ENCODE measurements around the gene RC3H2. TPM values are rescaled to one million over a fixed set of nuclear protein-coding genes. Genes with fewer than 3 reads are reported as not detected.

RC3H2 gene
- total and polyA plus RNA-seq, 2 of the 13 experiments (the other 11 are each of a cell fraction or from before 2014, with no cell fraction given), result 21.0 to 36.4 TPM

GRCh38 chr9:122936464-122936863 is 31.3 kb upstream of the RC3H2 start (continued):
- TF ChIP-seq ARID3A (IDR thresholded peaks at IDR 0.05; ENCODE audit: low read depth, low read length), result peak; percentile 56; the same call in 1 of the 2 replicates
- TF ChIP-seq NFAT5 (CRISPR knock-in tag; IDR thresholded peaks at IDR 0.05), result no peak
- TF ChIP-seq AKAP8 (CRISPR knock-in tag; IDR thresholded peaks at IDR 0.05), result no peak
- TF ChIP-seq ZNF615 (CRISPR knock-in tag; IDR thresholded peaks at IDR 0.05; ENCODE audit: borderline replicate concordance), result no peak
- TF ChIP-seq, protein P1, sequence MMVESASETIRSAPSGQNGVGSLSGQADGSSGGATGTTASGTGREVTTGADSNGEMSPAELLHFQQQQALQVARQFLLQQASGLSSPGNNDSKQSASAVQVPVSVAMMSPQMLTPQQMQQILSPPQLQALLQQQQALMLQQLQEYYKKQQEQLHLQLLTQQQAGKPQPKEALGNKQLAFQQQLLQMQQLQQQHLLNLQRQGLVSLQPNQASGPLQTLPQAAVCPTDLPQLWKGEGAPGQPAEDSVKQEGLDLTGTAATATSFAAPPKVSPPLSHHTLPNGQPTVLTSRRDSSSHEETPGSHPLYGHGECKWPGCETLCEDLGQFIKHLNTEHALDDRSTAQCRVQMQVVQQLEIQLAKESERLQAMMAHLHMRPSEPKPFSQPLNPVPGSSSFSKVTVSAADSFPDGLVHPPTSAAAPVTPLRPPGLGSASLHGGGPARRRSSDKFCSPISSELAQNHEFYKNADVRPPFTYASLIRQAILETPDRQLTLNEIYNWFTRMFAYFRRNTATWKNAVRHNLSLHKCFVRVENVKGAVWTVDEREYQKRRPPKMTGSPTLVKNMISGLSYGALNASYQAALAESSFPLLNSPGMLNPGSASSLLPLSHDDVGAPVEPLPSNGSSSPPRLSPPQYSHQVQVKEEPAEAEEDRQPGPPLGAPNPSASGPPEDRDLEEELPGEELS (CRISPR knock-in tag; IDR thresholded peaks at IDR 0.05), result peak; percentile 63; the same call in 1 of the 2 replicates
- TF ChIP-seq, protein P2, sequence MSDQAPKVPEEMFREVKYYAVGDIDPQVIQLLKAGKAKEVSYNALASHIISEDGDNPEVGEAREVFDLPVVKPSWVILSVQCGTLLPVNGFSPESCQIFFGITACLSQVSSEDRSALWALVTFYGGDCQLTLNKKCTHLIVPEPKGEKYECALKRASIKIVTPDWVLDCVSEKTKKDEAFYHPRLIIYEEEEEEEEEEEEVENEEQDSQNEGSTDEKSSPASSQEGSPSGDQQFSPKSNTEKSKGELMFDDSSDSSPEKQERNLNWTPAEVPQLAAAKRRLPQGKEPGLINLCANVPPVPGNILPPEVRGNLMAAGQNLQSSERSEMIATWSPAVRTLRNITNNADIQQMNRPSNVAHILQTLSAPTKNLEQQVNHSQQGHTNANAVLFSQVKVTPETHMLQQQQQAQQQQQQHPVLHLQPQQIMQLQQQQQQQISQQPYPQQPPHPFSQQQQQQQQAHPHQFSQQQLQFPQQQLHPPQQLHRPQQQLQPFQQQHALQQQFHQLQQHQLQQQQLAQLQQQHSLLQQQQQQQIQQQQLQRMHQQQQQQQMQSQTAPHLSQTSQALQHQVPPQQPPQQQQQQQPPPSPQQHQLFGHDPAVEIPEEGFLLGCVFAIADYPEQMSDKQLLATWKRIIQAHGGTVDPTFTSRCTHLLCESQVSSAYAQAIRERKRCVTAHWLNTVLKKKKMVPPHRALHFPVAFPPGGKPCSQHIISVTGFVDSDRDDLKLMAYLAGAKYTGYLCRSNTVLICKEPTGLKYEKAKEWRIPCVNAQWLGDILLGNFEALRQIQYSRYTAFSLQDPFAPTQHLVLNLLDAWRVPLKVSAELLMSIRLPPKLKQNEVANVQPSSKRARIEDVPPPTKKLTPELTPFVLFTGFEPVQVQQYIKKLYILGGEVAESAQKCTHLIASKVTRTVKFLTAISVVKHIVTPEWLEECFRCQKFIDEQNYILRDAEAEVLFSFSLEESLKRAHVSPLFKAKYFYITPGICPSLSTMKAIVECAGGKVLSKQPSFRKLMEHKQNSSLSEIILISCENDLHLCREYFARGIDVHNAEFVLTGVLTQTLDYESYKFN (CRISPR knock-in tag; conservative IDR thresholded peaks at IDR 0.05), result peak; percentile 82
- TF ChIP-seq HNF4G (IDR thresholded peaks at IDR 0.05; ENCODE audit: borderline replicate concordance, low read depth, low read length), result peak; percentile 80
- TF ChIP-seq HNF4G (CRISPR knock-in tag; IDR thresholded peaks at IDR 0.05; ENCODE audit: borderline replicate concordance, low read depth), result peak; percentile 34; the same call in 1 of the 2 replicates
- peak; percentile 52 for TF ChIP-seq FOSL2 (CRISPR knock-in tag; IDR thresholded peaks at IDR 0.05)
- no peak for TF ChIP-seq ZNF547 (CRISPR knock-in tag; IDR thresholded peaks at IDR 0.05)
- TF ChIP-seq HMGXB4 (CRISPR knock-in tag; IDR thresholded peaks at IDR 0.05; ENCODE audit: borderline replicate concordance in 1 of 2, low read depth in 1 of 2), result peak in 1 of 2 experiments; percentile 67; a peak in 1 of 4 replicates
- TF ChIP-seq ZNF292 (CRISPR knock-in tag; IDR thresholded peaks at IDR 0.05; ENCODE audit: borderline replicate concordance, low read depth), result peak; percentile 92; the same call in 1 of the 2 replicates
